ENCODE measurements around the gene LARP6. TPM values are rescaled to one million over a fixed set of nuclear protein-coding genes. Genes with fewer than 3 reads are reported as not detected.

The LARP6 gene
- total and polyA plus RNA-seq, 4 donors, result 4.2 to 8.7 (median 6.8) TPM

- ATAC-seq (ENCODE audit: insufficient read depth, low FRiP score), result no peak
- 95% methylated on average over 2 of the region's 2 CpGs for WGBS, 2 donors
- H3K36me3 ChIP-seq (ENCODE audit: control insufficient read depth in 4 of 4, insufficient read depth in 4 of 4, low read length in 4 of 4), result peaks cover 12 to 27% (median 14%) of the 10 kb centered on the region in 4 donors
Observed at GRCh38 chr15:70837476-70837875, 16.5 kb downstream of the LARP6 start.

GRCh38 chr15:70835841-70836240 is 18.1 kb downstream of the LARP6 start:
- peaks cover 0 to 8% (median 0%) of the 10 kb centered on the region in 5 donors for H3K4me1 ChIP-seq (ENCODE audit: control insufficient read depth in 5 of 5, insufficient read depth in 5 of 5, low read length in 5 of 5)
- TF ChIP-seq CTCF (IDR thresholded peaks at IDR 0.05; ENCODE audit: control extremely low read depth, extremely low read depth), result no peak
- H3K27me3 ChIP-seq (ENCODE audit: control insufficient read depth in 3 of 3, insufficient read depth in 3 of 3, low read length in 2 of 3), result no peaks in the 10 kb centered on the region
- H3K9me3 ChIP-seq (ENCODE audit: control insufficient read depth in 4 of 4, insufficient read depth in 3 of 4, low read length in 3 of 4), result no peaks in the 10 kb centered on the region
- no peak overlapping the region for H3K9ac ChIP-seq (ENCODE audit: insufficient read depth in 1 of 2, low read length in 2 of 2)
- 88 to 98% methylated on average over 3 of the region's 3 CpGs for WGBS, 2 donors
- no peak overlapping the region for H3K27ac ChIP-seq (ENCODE audit: low read depth in 1 of 2, low read length in 1 of 2)
- no peak for DNase-seq
- ATAC-seq (ENCODE audit: insufficient read depth, low FRiP score), result no peak
- peaks cover 18 to 34% (median 24%) of the 10 kb centered on the region in 4 donors for H3K36me3 ChIP-seq (ENCODE audit: control insufficient read depth in 4 of 4, insufficient read depth in 4 of 4, low read length in 4 of 4)
- no peak overlapping the region for H3K4me3 ChIP-seq

More at GRCh38 chr15:70837476-70837875, 16.5 kb downstream of the LARP6 start:
- DNase-seq, result no peak
- Histone ChIP-seq H3K4me3 (no peak overlapping the region), H3K4me1 (ENCODE audit: control insufficient read depth in 5 of 5, insufficient read depth in 5 of 5, low read length in 5 of 5) (peaks cover 0 to 7% (median 0%) of the 10 kb centered on the region in 5 donors), H3K9me3 (ENCODE audit: control insufficient read depth in 4 of 4, insufficient read depth in 3 of 4, low read length in 3 of 4) (no peaks in the 10 kb centered on the region), H3K27me3 (ENCODE audit: control insufficient read depth in 3 of 3, insufficient read depth in 3 of 3, low read length in 2 of 3) (no peaks in the 10 kb centered on the region), H3K27ac (ENCODE audit: low read depth in 1 of 2, low read length in 1 of 2) (no peak overlapping the region), H3K9ac (ENCODE audit: insufficient read depth in 1 of 2, low read length in 2 of 2) (no peak overlapping the region)
- no peak for TF ChIP-seq CTCF (IDR thresholded peaks at IDR 0.05; ENCODE audit: control extremely low read depth, extremely low read depth)

- no peak for TF ChIP-seq CTCF (IDR thresholded peaks at IDR 0.05; ENCODE audit: control extremely low read depth, extremely low read depth)
- Histone ChIP-seq H3K9me3 (ENCODE audit: control insufficient read depth in 4 of 4, insufficient read depth in 3 of 4, low read length in 3 of 4) (no peaks in the 10 kb centered on the region), H3K4me3 (no peak overlapping the region), H3K4me1 (ENCODE audit: control insufficient read depth in 5 of 5, insufficient read depth in 5 of 5, low read length in 5 of 5) (peaks cover 0 to 12% (median 0%) of the 10 kb centered on the region in 5 donors), H3K27ac (ENCODE audit: low read depth in 1 of 2, low read length in 1 of 2) (no peak overlapping the region), H3K9ac (ENCODE audit: insufficient read depth in 1 of 2, low read length in 2 of 2) (no peak overlapping the region), H3K27me3 (ENCODE audit: control insufficient read depth in 3 of 3, insufficient read depth in 3 of 3, low read length in 2 of 3) (no peaks in the 10 kb centered on the region), H3K36me3 (ENCODE audit: control insufficient read depth in 4 of 4, insufficient read depth in 4 of 4, low read length in 4 of 4) (peaks cover 18 to 34% (median 25%) of the 10 kb centered on the region in 4 donors)
- DNase-seq (no peak), ATAC-seq (ENCODE audit: insufficient read depth, low FRiP score) (no peak)
- WGBS, 2 donors, result 85 to 93% methylated on average over 6 of the region's 6 CpGs
Observed at GRCh38 chr15:70835415-70835814, 18.5 kb downstream of the LARP6 start.

- Histone ChIP-seq H3K36me3 (ENCODE audit: control insufficient read depth in 4 of 4, insufficient read depth in 4 of 4, low read length in 4 of 4) (peaks cover 18 to 34% (median 25%) of the 10 kb centered on the region in 4 donors), H3K4me3 (no peak overlapping the region), H3K4me1 (ENCODE audit: control insufficient read depth in 5 of 5, insufficient read depth in 5 of 5, low read length in 5 of 5) (peaks cover 0 to 12% (median 0%) of the 10 kb centered on the region in 5 donors), H3K27me3 (ENCODE audit: control insufficient read depth in 3 of 3, insufficient read depth in 3 of 3, low read length in 2 of 3) (no peaks in the 10 kb centered on the region), H3K27ac (ENCODE audit: low read depth in 1 of 2, low read length in 1 of 2) (no peak overlapping the region), H3K9ac (ENCODE audit: insufficient read depth in 1 of 2, low read length in 2 of 2) (no peak overlapping the region), H3K9me3 (ENCODE audit: control insufficient read depth in 4 of 4, insufficient read depth in 3 of 4, low read length in 3 of 4) (no peaks in the 10 kb centered on the region)
- DNase-seq, result no peak
- no peak for ATAC-seq (ENCODE audit: insufficient read depth, low FRiP score)
- 85 to 97% methylated on average over 2 of the region's 2 CpGs for WGBS, 2 donors
- no peak for TF ChIP-seq CTCF (IDR thresholded peaks at IDR 0.05; ENCODE audit: control extremely low read depth, extremely low read depth)
Observed at GRCh38 chr15:70834999-70835398, 19.0 kb downstream of the LARP6 start.

Data from lung (tissue), 12 donors.